K562 (cell line): ENCODE measurements around the gene SUPT16H. TPM values are rescaled to one million over a fixed set of nuclear protein-coding genes. Genes with fewer than 3 reads are reported as not detected.

Experiments used
- ATAC-seq: fragments of 200-7000 bp; cut with Tn5 transposase; 3 replicates; pipeline ENCODE4 v1.9.1; 2020; ENCODE audit warnings: moderate library complexity
- BruUV-seq: library from RNA; stranded (reverse); fragments of 400-500 nt; replicated peaks from 2 replicates; lab custom pipeline; 2021; lab: Mats Ljungman, UMichigan
- CTCF ChIA-PET: fragments of 300-600 bp; formaldehyde crosslinking; extraction: SDS; loops from one replicate; lab custom pipeline; 2021; ENCODE audit warnings: low intra/inter-chr PET ratio; lab: Yijun Ruan, JAX
- POLR2A ChIA-PET: fragments of 300-600, 350-650 bp; sonication (Branson Sonifier 250); formaldehyde crosslinking; extraction: SDS; loops from one replicate; lab custom pipeline; 2021; ENCODE audit warnings: antibody characterized with exemption, inconsistent platforms; lab: Yijun Ruan, JAX
- DNase-seq, 4 experiments: peaks; one replicate each; pipeline versions ENCODE4 v3.0.0 to v3.0.0-alpha.2; 2011 to 2018; ENCODE audit warnings: low spot score in 3 of 4, mixed read lengths in 3 of 4; ENCODE audit errors: extremely low read depth in 1 of 4
- FAIRE-seq: peaks from 2 replicates; lab custom pipeline; 2011; peaks lifted over from hg19 to GRCh38; lab: Jason Lieb, UNC
- H2AFZ ChIP-seq: 2 replicates; pipeline ENCODE4 v1.6.0; 2011; ENCODE audit warnings: low read depth, low read length, control low read depth, inconsistent platforms
- H3K27ac ChIP-seq: fragments of 200-600 bp; 3 replicates; pipeline ENCODE4 v1.8.0; 2011; ENCODE audit warnings: low read depth, mild to moderate bottlenecking, control low read depth, inconsistent platforms, low read length, moderate library complexity, mixed read lengths; ENCODE audit errors: extremely low read depth
- H3K27me3 ChIP-seq, 2 experiments: fragments of 300-600 bp in 1 of 2; 2 replicates in 1 of 2; 3 replicates in 1 of 2; pipeline versions ENCODE4 v1.6.0 to v1.8.0; 2011; ENCODE audit warnings: inconsistent platforms in 2 of 2, low read length in 2 of 2, mild to moderate bottlenecking in 1 of 2, mixed read lengths in 1 of 2, moderate library complexity in 1 of 2; ENCODE audit not compliant: control insufficient read depth in 2 of 2, insufficient read depth in 2 of 2
- H3K36me3 ChIP-seq: fragments of 300-600 bp; 3 replicates; pipeline ENCODE4 v1.8.0; 2011; ENCODE audit warnings: mild to moderate bottlenecking, low read length, inconsistent platforms; ENCODE audit not compliant: control insufficient read depth, insufficient read depth
- H3K4me1 ChIP-seq, 2 experiments: fragments of 200-600 bp in 1 of 2; replicated peaks in 1 of 2; 2 replicates in 1 of 2; 3 replicates in 1 of 2; pipeline versions ENCODE4 v1.5.1 to v1.8.0; 2011; ENCODE audit warnings: inconsistent platforms in 2 of 2, low read length in 2 of 2, mild to moderate bottlenecking in 1 of 2, mixed read lengths in 1 of 2, moderate library complexity in 1 of 2; ENCODE audit not compliant: control insufficient read depth in 2 of 2, insufficient read depth in 2 of 2
- H3K4me2 ChIP-seq: 2 replicates; pipeline ENCODE4 v1.6.1; 2011; ENCODE audit warnings: low read length, control low read depth, inconsistent platforms, mixed read lengths; ENCODE audit not compliant: insufficient read depth
- H3K4me3 ChIP-seq: fragments of 200-600 bp; sonication (generic), shearing (Covaris generic); 2 replicates; pipeline ENCODE4 v1.5.1; 2016; ENCODE audit warnings: control low read depth, inconsistent platforms
- H3K79me2 ChIP-seq: fragments of 200-600 bp; 3 replicates; pipeline ENCODE4 v1.8.0; 2011; ENCODE audit warnings: low read length, inconsistent platforms; ENCODE audit not compliant: control insufficient read depth, insufficient read depth
- H3K9ac ChIP-seq, 2 experiments: 2 replicates each; pipeline versions ENCODE4 v1.6.0 to v1.6.1; 2011; ENCODE audit warnings: low read depth in 2 of 2, low read length in 2 of 2, control low read depth in 1 of 2, inconsistent platforms in 1 of 2, mild to moderate bottlenecking in 1 of 2, mixed read lengths in 1 of 2; ENCODE audit not compliant: insufficient read depth in 1 of 2
- H3K9me1 ChIP-seq: one replicate; pipeline ENCODE4 v1.6.0; 2011; ENCODE audit warnings: inconsistent platforms, mild to moderate bottlenecking, low read length, moderate library complexity; ENCODE audit not compliant: control insufficient read depth, insufficient read depth
- H3K9me3 ChIP-seq: replicated peaks from 2 replicates; pipeline ENCODE4 v1.5.1; 2011; ENCODE audit warnings: low read depth, low read length, inconsistent platforms; ENCODE audit not compliant: control insufficient read depth, insufficient read depth
- H4K20me1 ChIP-seq: replicated peaks from 2 replicates; pipeline ENCODE4 v1.6.1; 2011; ENCODE audit warnings: low read length, inconsistent platforms, mixed read lengths; ENCODE audit not compliant: control insufficient read depth, insufficient read depth
- CREB5 ChIP-seq: fragments of 250-450 bp; sonication (Bioruptor Pico); IDR thresholded peaks from 2 replicates; pipeline ENCODE4 v1.5.0; 2020; ENCODE audit warnings: mild to moderate bottlenecking
- MEF2D ChIP-seq: conservative IDR thresholded peaks from 2 replicates; pipeline ENCODE4 v1.6.1; 2016; ENCODE audit warnings: low read depth, missing genetic modification characterization, missing compliant biosample characterization
- NCOA6 ChIP-seq: fragments of 450-650 bp; IDR thresholded peaks from 2 replicates; pipeline ENCODE4 v1.6.1; 2017; ENCODE audit warnings: mild to moderate bottlenecking
- RBM25 ChIP-seq: fragments of 200-400 bp; formaldehyde crosslinking; IDR thresholded peaks from 2 replicates; pipeline ENCODE4 v1.6.1; 2018; ENCODE audit warnings: low read length, low read depth, moderate library complexity; ENCODE audit not compliant: severe bottlenecking
- RREB1 ChIP-seq: fragments of 250-450 bp; sonication (Bioruptor Pico); IDR thresholded peaks from 2 replicates; pipeline ENCODE4 v1.4.0; 2020
- ZKSCAN1 ChIP-seq: fragments of 150-350 bp; IDR thresholded peaks from 2 replicates; pipeline ENCODE4 v1.6.1; 2016; ENCODE audit warnings: low read depth, low read length
- ZNF785 ChIP-seq: fragments of 250-450 bp; sonication (Bioruptor Pico); IDR thresholded peaks from 2 replicates; pipeline ENCODE4 v1.4.0; 2020; ENCODE audit warnings: mild to moderate bottlenecking
- WGBS: fragments of 100-300 bp; shearing (Covaris generic); methylation state at CpG from one replicate; pipeline ENCODE4 v1.1.6; 2016; ENCODE audit warnings: low coverage, mixed read lengths; ENCODE audit not compliant: insufficient coverage; ENCODE audit errors: missing lambda C conversion rate; 5-methylcytosine and 5-hydroxymethylcytosine counted together
- in situ Hi-C: fragments of 300-500 bp; cut with MboI; formaldehyde crosslinking; loops from 4 replicates; pipeline ENCODE4 v1.15.0; 2018; ENCODE audit warnings: inconsistent platforms, mixed read lengths
- intact Hi-C: fragments of 100-400 bp; cut with micrococcal nuclease; formaldehyde crosslinking; loops from 2 replicates; pipeline ENCODE4 v1.14.2; 2022
- polyA plus RNA-seq, 8 experiments: library from polyadenylated mRNA; depleted of rRNA in 4 of 8; stranded (reverse) in 5 of 8; unstranded in 3 of 8; fragments of >200 nt; fragmentation: Nextera tagmentation in 2 of 8; fragmentation: Illumina TruSeq in 1 of 8; extraction: Ambion mirVana in 2 of 8; extraction: Trizol in 1 of 8; gene quantifications; 2 replicates each; pipeline versions ENCODE4 v1.2.1 to v1.2.3, GENCODE V29; 2011 to 2014; ENCODE audit warnings: inconsistent platforms in 1 of 8, missing spikeins in 1 of 8
- total RNA-seq, 7 experiments: library from RNA; depleted of rRNA in 6 of 7; stranded (reverse); fragments of >200 nt in 6 of 7; fragmentation: Illumina TruSeq in 2 of 7; extraction: Trizol in 2 of 7; gene quantifications; 2 replicates each; pipeline versions ENCODE4 v1.2.1 to v1.2.3, GENCODE V29; 2011 to 2021; ENCODE audit warnings: low replicate concordance in 1 of 7

Gene SUPT16H
- total and polyA plus RNA-seq, 9 of the 15 experiments (the other 6 are each of a cell fraction or from before 2014, with no cell fraction given), result 75.4 to 152 (median 105) TPM

- H3K79me2 ChIP-seq, result no peaks in the 10 kb centered on the region
- BruUV-seq, result no TSS peak
- ATAC-seq (no peak), FAIRE-seq (no peak), DNase-seq (no peak)
- no peak overlapping the region for H3K9ac ChIP-seq
- CTCF ChIA-PET, result no interaction called here
- no peak overlapping the region for H3K27ac ChIP-seq
- intact Hi-C loops (no loop called here), in situ Hi-C loops (no loop called here)
- POLR2A ChIA-PET, result no interaction called here
- H3K27me3 ChIP-seq, result no peaks in the 10 kb centered on the region
- peaks cover 91% of the 10 kb centered on the region for H3K36me3 ChIP-seq
- WGBS, result 95% methylated on average over 2 of the region's 4 CpGs
- no peaks in the 10 kb centered on the region for H4K20me1 ChIP-seq
- TF ChIP-seq MEF2D (tag) (no peak), ZNF785 (CRISPR knock-in tag) (no peak), CREB5 (CRISPR knock-in tag) (no peak), ZKSCAN1 (no peak), RREB1 (no peak), RBM25 (no peak), NCOA6 (no peak)
- TF ChIP-seq, all 486 proteins: peak for 0
- Histone ChIP-seq H3K9me1 (no peaks in the 10 kb centered on the region), H3K4me1 (peaks cover 0 to 2% of the 10 kb centered on the region in 2 experiments; a peak in 1 of 5 replicates), H3K4me2 (no peak overlapping the region), H3K4me3 (no peak overlapping the region), H2AFZ (no peak overlapping the region), H3K9me3 (no peaks in the 10 kb centered on the region)
These were observed 15.1 kb upstream of the SUPT16H start for GRCh38 chr14:21398901-21399300.
